HEK293T (cell line): ENCODE measurements around the gene PRKCB.

ENCODE experiments used
- BHLHE40 ChIP-seq: fragments of 450-650 bp; IDR thresholded peaks from 2 replicates; pipeline ENCODE4 v1.6.1; 2016; ENCODE audit warnings: mild to moderate bottlenecking, moderate library complexity, borderline replicate concordance
- SUZ12 ChIP-seq: fragments of 450-650 bp; IDR thresholded peaks from 2 replicates; pipeline ENCODE4 v1.6.1; 2016; ENCODE audit warnings: mild to moderate bottlenecking

- no peak for TF ChIP-seq BHLHE40
- TF ChIP-seq SUZ12 = no peak
Measured at GRCh38 chr16:23857256-23857880, 21.6 kb downstream of the PRKCB start.
